Measurements from ENCODE around the gene KIFC1. TPM values are rescaled to one million over a fixed set of nuclear protein-coding genes. Genes with fewer than 3 reads are reported as not detected.

The KIFC1 gene
- total and polyA plus RNA-seq, 9 of the 15 experiments (the other 6 are each of a cell fraction or from before 2014, with no cell fraction given), result 1.3 to 95.2 (median 76.9) TPM

DNA sequence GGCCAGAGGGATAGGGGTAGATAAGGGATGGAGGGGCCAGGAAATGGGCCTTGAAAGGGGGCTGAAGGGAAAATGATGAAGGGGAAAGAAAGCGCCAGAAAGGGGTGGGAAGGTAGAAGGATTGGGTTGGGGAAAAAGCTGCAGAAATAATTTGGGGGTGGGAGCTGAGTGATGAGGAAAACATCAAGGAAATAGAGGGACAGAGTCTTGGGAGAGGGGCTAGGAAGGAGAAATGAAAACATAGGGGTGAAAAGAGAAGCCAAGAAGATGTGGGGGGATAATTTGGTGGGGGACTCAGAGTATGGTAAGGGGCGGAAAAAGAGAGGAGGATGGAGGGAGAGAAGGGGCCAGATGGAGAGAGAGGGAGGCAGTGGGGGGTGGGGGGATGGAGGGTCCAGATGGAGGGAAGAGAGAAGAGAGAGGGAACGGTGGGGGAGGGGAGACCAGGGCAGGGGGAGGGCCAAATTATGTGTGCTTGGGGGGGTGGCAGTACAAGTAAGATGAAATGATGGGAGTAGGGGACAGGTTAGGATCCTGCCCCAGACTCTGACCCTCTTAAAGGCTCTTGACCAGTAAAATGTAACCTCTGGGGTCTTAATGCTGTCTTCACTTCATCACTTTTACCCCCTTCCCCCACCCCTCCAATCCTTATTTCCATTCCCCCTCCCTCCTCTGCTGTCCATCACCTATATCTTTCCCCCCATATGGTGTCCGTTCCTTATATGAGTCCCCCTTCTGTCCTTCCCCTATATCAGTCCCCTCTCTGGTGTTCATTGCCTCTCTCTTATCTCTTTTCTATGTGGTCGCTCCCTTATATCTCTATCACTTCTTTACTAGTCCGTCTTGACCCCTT is 29.1 kb downstream of the KIFC1 start:
- CTCF ChIA-PET (ENCODE audit: low intra/inter-chr PET ratio), result interaction anchor here (0.6 kb wide), 2 partner anchors 9 to 144 kb away, joined by 3 read pairs; partner anchors contain the start of gene B3GALT4
- H3K4me2 ChIP-seq (ENCODE audit: insufficient read depth, low read length), result peak overlapping the region; percentile 43; the same call in 1 of the 2 replicates
- no peak overlapping the region for H3K4me3 ChIP-seq
- FAIRE-seq (no peak), ATAC-seq (no peak), DNase-seq (ENCODE audit: extremely low read depth in 1 of 4, low spot score in 3 of 4) (peak in 1 of 4 experiments; percentile 64)
- H3K9me3 ChIP-seq (replicated peaks; ENCODE audit: control insufficient read depth, insufficient read depth, low read depth, low read length), result no peaks in the 10 kb centered on the region
- intact Hi-C loops (cut with micrococcal nuclease) (loop anchor here (10.0 kb wide), 2 partner anchors 46 to 296 kb away; no protein-coding TSS in a partner anchor), in situ Hi-C loops (cut with MboI) (no loop called here)
- peaks cover 13% of the 10 kb centered on the region; the same call in 2 of the 3 replicates for H3K36me3 ChIP-seq (ENCODE audit: control insufficient read depth, insufficient read depth, low read length)
- no peaks in the 10 kb centered on the region for H3K9me1 ChIP-seq (ENCODE audit: control insufficient read depth, insufficient read depth, low read length)
- peaks cover 48% of the 10 kb centered on the region in 2 experiments for H3K4me1 ChIP-seq (replicated peaks in 1 of 2; ENCODE audit: control insufficient read depth in 2 of 2, insufficient read depth in 2 of 2, low read length in 2 of 2)
- H4K20me1 ChIP-seq (replicated peaks; ENCODE audit: control insufficient read depth, insufficient read depth, low read length), result peaks cover 5% of the 10 kb centered on the region; the same call in 1 of the 2 replicates
- H3K27ac ChIP-seq (ENCODE audit: extremely low read depth, low read depth, low read length), result peak overlapping the region; percentile 32; the same call in 1 of the 3 replicates
- no peak overlapping the region for H3K9ac ChIP-seq (ENCODE audit: insufficient read depth in 1 of 2, low read depth in 2 of 2, low read length in 2 of 2)
- H2AFZ ChIP-seq (ENCODE audit: low read depth, low read length), result peak overlapping the region; percentile 70
- no TSS peak for BruUV-seq (replicated peaks)
- POLR2A ChIA-PET, result interaction anchor here (0.6 kb wide), 1 partner anchor 306 kb away, joined by 3 read pairs; no protein-coding TSS in a partner anchor
- peaks cover 33% of the 10 kb centered on the region for H3K79me2 ChIP-seq (ENCODE audit: control insufficient read depth, insufficient read depth, low read length)
- whole genome bisulfite sequencing (ENCODE audit: insufficient coverage, low coverage, missing lambda C conversion rate), result 26% methylated on average over 3 of the region's 6 CpGs
- H3K27me3 ChIP-seq (ENCODE audit: control insufficient read depth in 2 of 2, insufficient read depth in 2 of 2, low read length in 2 of 2), result no peaks in the 10 kb centered on the region
- peak; percentile 43 to 77 for TF ChIP-seq AFF1 (IDR thresholded peaks at IDR 0.05; ENCODE audit: low read depth in 1 of 2, partially characterized antibody in 2 of 2)
- TF ChIP-seq EP400 (IDR thresholded peaks at IDR 0.05), result peak; percentile 32; the same call in 1 of the 2 replicates
- no peak for TF ChIP-seq PML (IDR thresholded peaks at IDR 0.05; ENCODE audit: low read length)
- TF ChIP-seq DIDO1 (tag; IDR thresholded peaks at IDR 0.05; ENCODE audit: low read depth), result peak; percentile 99
- TF ChIP-seq, protein P1, sequence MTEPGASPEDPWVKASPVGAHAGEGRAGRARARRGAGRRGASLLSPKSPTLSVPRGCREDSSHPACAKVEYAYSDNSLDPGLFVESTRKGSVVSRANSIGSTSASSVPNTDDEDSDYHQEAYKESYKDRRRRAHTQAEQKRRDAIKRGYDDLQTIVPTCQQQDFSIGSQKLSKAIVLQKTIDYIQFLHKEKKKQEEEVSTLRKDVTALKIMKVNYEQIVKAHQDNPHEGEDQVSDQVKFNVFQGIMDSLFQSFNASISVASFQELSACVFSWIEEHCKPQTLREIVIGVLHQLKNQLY (CRISPR knock-in tag; conservative IDR thresholded peaks at IDR 0.05), result no peak
- TF ChIP-seq, protein P2, sequence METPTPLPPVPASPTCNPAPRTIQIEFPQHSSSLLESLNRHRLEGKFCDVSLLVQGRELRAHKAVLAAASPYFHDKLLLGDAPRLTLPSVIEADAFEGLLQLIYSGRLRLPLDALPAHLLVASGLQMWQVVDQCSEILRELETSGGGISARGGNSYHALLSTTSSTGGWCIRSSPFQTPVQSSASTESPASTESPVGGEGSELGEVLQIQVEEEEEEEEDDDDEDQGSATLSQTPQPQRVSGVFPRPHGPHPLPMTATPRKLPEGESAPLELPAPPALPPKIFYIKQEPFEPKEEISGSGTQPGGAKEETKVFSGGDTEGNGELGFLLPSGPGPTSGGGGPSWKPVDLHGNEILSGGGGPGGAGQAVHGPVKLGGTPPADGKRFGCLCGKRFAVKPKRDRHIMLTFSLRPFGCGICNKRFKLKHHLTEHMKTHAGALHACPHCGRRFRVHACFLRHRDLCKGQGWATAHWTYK (CRISPR knock-in tag; IDR thresholded peaks at IDR 0.05), result no peak
- peak; percentile 80 to 84 for TF ChIP-seq FOXK2 (conservative IDR thresholded peaks at IDR 0.05 in 1 of 2, IDR thresholded peaks at IDR 0.05 in 1 of 2; ENCODE audit: low read depth in 2 of 2)
- TF ChIP-seq RB1 (IDR thresholded peaks at IDR 0.05; ENCODE audit: low read depth), result no peak
- no peak for TF ChIP-seq MYBL2 (IDR thresholded peaks at IDR 0.05; ENCODE audit: low read depth)
- TF ChIP-seq MYBL2 (CRISPR knock-in tag; IDR thresholded peaks at IDR 0.05; ENCODE audit: borderline replicate concordance), result no peak
- TF ChIP-seq BMI1 (IDR thresholded peaks at IDR 0.05; ENCODE audit: low read length), result 0 out of 2 replicates have a peak, but pooled peaks have one; percentile 7
